ENCODE data around the gene MEFV. TPM values are rescaled to one million over a fixed set of nuclear protein-coding genes. Genes with fewer than 3 reads are reported as not detected.
A peak's percentile ranks its signal among the peaks of the same experiment; 100 is the strongest.

MEFV gene
- total RNA-seq, 2 donors from 2014 or later = 0.82 to 2.2 TPM

DNA sequence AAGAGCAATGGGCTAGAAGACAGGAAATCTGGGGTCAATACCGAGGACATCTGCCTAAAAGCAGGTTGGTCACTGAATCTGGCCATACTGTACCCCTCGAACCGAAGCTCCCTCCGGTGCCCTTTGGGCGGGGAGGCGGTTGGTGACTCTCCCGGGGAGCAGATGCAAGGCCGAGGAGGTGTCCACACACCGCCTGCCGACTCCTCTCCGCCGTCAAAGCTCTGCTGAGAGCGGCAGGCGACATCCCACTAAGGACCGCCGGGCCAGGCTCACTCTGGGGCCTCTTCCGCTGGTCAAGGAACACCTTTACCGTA, 21.9 kb downstream of the MEFV start:
- Histone ChIP-seq H3K36me3 (peaks cover 36% of the 10 kb centered on the region), H3K4me3 (peak overlapping the region; percentile 62 to 82), H3K27me3 (no peaks in the 10 kb centered on the region), H3K4me1 (peaks cover 0 to 13% of the 10 kb centered on the region in 2 donors), H3K27ac (peak overlapping the region; percentile 90 to 96), H3K9me3 (peaks cover 0 to 29% of the 10 kb centered on the region in 2 donors)
- no peak for TF ChIP-seq CTCF (IDR thresholded peaks at IDR 0.05)
- no peak for DNase-seq (ENCODE audit: low spot score)

DNA sequence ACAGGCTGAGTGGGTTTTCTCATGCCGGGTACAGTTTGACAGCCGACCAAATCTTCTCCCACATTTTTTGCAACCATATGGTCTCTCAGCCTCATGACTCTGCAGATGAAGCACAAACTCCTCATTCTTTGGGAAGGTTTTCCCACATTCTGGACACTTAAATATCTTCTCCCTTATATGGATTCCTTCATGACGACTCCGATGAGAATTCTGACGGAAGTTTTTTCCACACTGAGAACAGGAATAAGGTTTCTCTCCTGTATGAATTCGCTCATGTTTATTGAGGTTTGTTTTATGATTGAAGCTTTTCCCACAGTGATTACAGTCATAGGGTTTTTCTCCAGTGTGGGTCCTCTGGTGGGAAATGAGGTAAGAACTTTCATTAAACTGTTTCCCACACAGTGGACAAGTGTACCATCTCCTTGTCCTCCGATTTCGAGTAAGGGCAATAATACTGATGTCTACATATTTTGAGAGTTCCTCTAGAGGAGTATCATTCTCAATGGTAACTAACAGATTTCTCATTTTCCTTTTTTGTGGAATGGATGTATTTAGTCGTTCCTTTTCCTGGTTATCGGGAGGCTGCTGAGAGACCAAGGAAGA, 32.4 kb downstream of the MEFV start:
- Histone ChIP-seq H3K27me3 (no peaks in the 10 kb centered on the region), H3K27ac (no peak overlapping the region), H3K4me3 (no peak overlapping the region), H3K36me3 (peaks cover 67% of the 10 kb centered on the region), H3K9me3 (peaks cover 38 to 96% of the 10 kb centered on the region in 2 donors), H3K4me1 (no peaks in the 10 kb centered on the region)
- no peak for TF ChIP-seq CTCF (IDR thresholded peaks at IDR 0.05)
- DNase-seq (ENCODE audit: low spot score) = no peak

GRCh38 chr16:3220839-3221238, 35.6 kb downstream of the MEFV start:
- TF ChIP-seq CTCF (IDR thresholded peaks at IDR 0.05) = no peak
- H3K4me3 ChIP-seq = no peak overlapping the region
- no peaks in the 10 kb centered on the region for H3K27me3 ChIP-seq
- no peak overlapping the region for H3K27ac ChIP-seq
- H3K4me1 ChIP-seq = no peaks in the 10 kb centered on the region
- peaks cover 35% of the 10 kb centered on the region for H3K36me3 ChIP-seq
- H3K9me3 ChIP-seq = peaks cover 28 to 84% of the 10 kb centered on the region in 2 donors
- no peak for DNase-seq (ENCODE audit: low spot score)

DNA sequence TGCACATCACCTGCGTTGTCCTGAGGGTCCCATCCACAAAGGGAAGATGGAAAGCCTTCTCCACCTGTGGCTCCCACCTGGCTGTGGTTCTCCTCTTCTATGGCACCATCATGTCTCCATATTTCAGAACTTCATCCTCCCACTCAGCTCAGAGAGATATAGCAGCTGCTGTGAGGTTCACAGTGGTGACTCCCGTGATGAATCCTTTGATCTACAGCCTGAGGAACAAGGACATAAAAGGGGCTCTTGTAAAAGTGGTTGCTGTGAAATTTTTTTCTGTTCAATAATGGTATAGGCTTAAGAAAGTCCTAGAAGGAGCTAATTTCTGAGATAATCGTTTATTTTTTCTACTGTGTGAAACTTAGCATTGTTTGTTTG, 40.2 kb downstream of the MEFV start:
- Histone ChIP-seq H3K4me3 (no peak overlapping the region), H3K4me1 (no peaks in the 10 kb centered on the region), H3K27me3 (no peaks in the 10 kb centered on the region), H3K9me3 (peaks cover 0 to 38% of the 10 kb centered on the region in 2 donors), H3K27ac (no peak overlapping the region), H3K36me3 (no peaks in the 10 kb centered on the region)
- no peak for TF ChIP-seq CTCF (IDR thresholded peaks at IDR 0.05)
- no peak for DNase-seq (ENCODE audit: low spot score)

GRCh38 chr16:3215601-3216262, 40.7 kb downstream of the MEFV start:
- no peaks in the 10 kb centered on the region for H3K27me3 ChIP-seq
- peaks cover 0 to 33% of the 10 kb centered on the region in 2 donors for H3K9me3 ChIP-seq
- H3K4me3 ChIP-seq = no peak overlapping the region
- no peak overlapping the region for H3K27ac ChIP-seq
- no peak for DNase-seq (ENCODE audit: low spot score)
- H3K4me1 ChIP-seq = no peaks in the 10 kb centered on the region
- H3K36me3 ChIP-seq = no peaks in the 10 kb centered on the region
- TF ChIP-seq CTCF (IDR thresholded peaks at IDR 0.05) = no peak
